HEK293 (cell line): ENCODE results near the gene NLRP6.
A peak's percentile ranks its signal among the peaks of the same experiment; 100 is the strongest.

Experiments
- CTCF ChIA-PET: fragments of 350-600 bp; formaldehyde crosslinking; extraction: SDS; loops from one replicate; lab custom pipeline; 2021; ENCODE audit warnings: antibody characterized with exemption; lab: Yijun Ruan, JAX
- POLR2A ChIA-PET: fragments of 300-600 bp; formaldehyde crosslinking; extraction: SDS; loops from one replicate; lab custom pipeline; 2020; ENCODE audit warnings: antibody characterized with exemption, inconsistent platforms; lab: Yijun Ruan, JAX
- H3K27ac ChIP-seq: fragments of 200-500 bp; sonication (Bioruptor generic); 2 replicates; pipeline ENCODE4 v1.5.1; 2014; ENCODE audit warnings: low read depth, low read length, control low read depth, inconsistent platforms; ENCODE audit errors: extremely low read depth
- H3K36me3 ChIP-seq, 2 experiments: fragments of 200-500 bp in 1 of 2; sonication (Bioruptor generic) in 1 of 2; 1 replicate in 1 of 2; 2 replicates in 1 of 2; pipeline ENCODE4 v1.5.1; 2014 to 2017; ENCODE audit warnings: inconsistent platforms in 2 of 2, low read length in 2 of 2; ENCODE audit not compliant: control insufficient read depth in 2 of 2, insufficient read depth in 1 of 2
- H3K4me1 ChIP-seq: fragments of 200-500 bp; sonication (Bioruptor generic); 2 replicates; pipeline ENCODE4 v1.5.1; 2014; ENCODE audit warnings: mild to moderate bottlenecking, low read length, inconsistent platforms; ENCODE audit not compliant: control insufficient read depth, insufficient read depth
- H3K4me3 ChIP-seq: 2 replicates; pipeline ENCODE4 v1.5.1; 2011; ENCODE audit warnings: low read depth, mild to moderate bottlenecking, control low read depth, low read length, moderate library complexity
- H3K9me3 ChIP-seq: fragments of 200-500 bp; sonication (Bioruptor generic); 2 replicates; pipeline ENCODE4 v1.5.1; 2014; ENCODE audit warnings: low read depth, low read length, inconsistent platforms; ENCODE audit not compliant: control insufficient read depth, insufficient read depth
- IKZF3 ChIP-seq: fragments of 450-650 bp; IDR thresholded peaks from 2 replicates; pipeline ENCODE4 v1.5.0; 2018; ENCODE audit warnings: missing biosample characterization, mild to moderate bottlenecking, missing genetic modification characterization, moderate library complexity
- KLF16 ChIP-seq: fragments of 450-650 bp; formaldehyde crosslinking; IDR thresholded peaks from 2 replicates; pipeline ENCODE4 v1.5.1; 2017; ENCODE audit warnings: missing biosample characterization, missing genetic modification characterization
- PRDM1 ChIP-seq: fragments of 450-650 bp; formaldehyde crosslinking; IDR thresholded peaks from 2 replicates; pipeline ENCODE4; 2016; ENCODE audit warnings: missing biosample characterization, missing genetic modification characterization
- YY2 ChIP-seq: fragments of 450-650 bp; formaldehyde crosslinking; IDR thresholded peaks from 2 replicates; pipeline ENCODE4 v1.5.1; 2016; ENCODE audit warnings: missing biosample characterization, missing genetic modification characterization
- ZBTB48 ChIP-seq: fragments of 450-650 bp; formaldehyde crosslinking; IDR thresholded peaks from 2 replicates; pipeline ENCODE4 v1.5.1; 2016; ENCODE audit warnings: missing biosample characterization, missing genetic modification characterization
- ZFHX2 ChIP-seq: fragments of 450-650 bp; formaldehyde crosslinking; conservative IDR thresholded peaks from 2 replicates; pipeline ENCODE4 v1.5.1; 2016; ENCODE audit warnings: missing biosample characterization, missing genetic modification characterization
- ZNF10 ChIP-seq: fragments of 450-650 bp; formaldehyde crosslinking; IDR thresholded peaks from 2 replicates; pipeline ENCODE4 v1.5.1; 2017; ENCODE audit warnings: missing biosample characterization, missing genetic modification characterization
- ZNF121 ChIP-seq: fragments of 450-650 bp; formaldehyde crosslinking; IDR thresholded peaks from 2 replicates; pipeline ENCODE4 v1.5.1; 2016; ENCODE audit warnings: missing biosample characterization, missing genetic modification characterization
- ZNF133 ChIP-seq: fragments of 450-650 bp; formaldehyde crosslinking; IDR thresholded peaks from 2 replicates; pipeline ENCODE4 v1.5.1; 2016; ENCODE audit warnings: missing biosample characterization, missing genetic modification characterization
- ZNF175 ChIP-seq: fragments of 450-650 bp; formaldehyde crosslinking; IDR thresholded peaks from 2 replicates; pipeline ENCODE4 v1.5.1; 2016; ENCODE audit warnings: missing biosample characterization, missing genetic modification characterization
- ZNF266 ChIP-seq: fragments of 450-650 bp; formaldehyde crosslinking; IDR thresholded peaks from 2 replicates; pipeline ENCODE4 v1.5.1; 2016; ENCODE audit warnings: missing biosample characterization, missing genetic modification characterization, low read depth
- ZNF391 ChIP-seq: fragments of 450-650 bp; formaldehyde crosslinking; IDR thresholded peaks from 2 replicates; pipeline ENCODE4 v1.5.1; 2016; ENCODE audit warnings: low read depth, missing biosample characterization, missing genetic modification characterization, borderline replicate concordance
- ZNF510 ChIP-seq: fragments of 450-650 bp; formaldehyde crosslinking; IDR thresholded peaks from 2 replicates; pipeline ENCODE4 v1.5.1; 2018; ENCODE audit warnings: mild to moderate bottlenecking, missing genetic modification characterization, missing biosample characterization; ENCODE audit not compliant: insufficient replicate concordance
- ZNF585B ChIP-seq: fragments of 450-650 bp; formaldehyde crosslinking; IDR thresholded peaks from 2 replicates; pipeline ENCODE4 v1.5.1; 2016; ENCODE audit warnings: missing biosample characterization, missing genetic modification characterization
- ZNF670 ChIP-seq: fragments of 450-650 bp; formaldehyde crosslinking; IDR thresholded peaks from 2 replicates; pipeline ENCODE4 v1.5.1; 2016; ENCODE audit warnings: missing biosample characterization, missing genetic modification characterization, low read depth
- ZSCAN16 ChIP-seq: fragments of 450-650 bp; formaldehyde crosslinking; IDR thresholded peaks from 2 replicates; pipeline ENCODE4 v1.5.1; 2016; ENCODE audit warnings: missing biosample characterization, missing genetic modification characterization
- TF ChIP-seq, protein P1 (sequence below): fragments of 450-650 bp; formaldehyde crosslinking; IDR thresholded peaks from 2 replicates; pipeline ENCODE4 v1.5.1; 2016; ENCODE audit warnings: missing biosample characterization, missing genetic modification characterization
- TF ChIP-seq, protein P2 (sequence below): fragments of 450-650 bp; formaldehyde crosslinking; IDR thresholded peaks from 2 replicates; pipeline ENCODE4 v1.5.1; 2016; ENCODE audit warnings: missing biosample characterization, missing genetic modification characterization, borderline replicate concordance
- TF ChIP-seq, protein P3 (sequence below): fragments of 450-650 bp; formaldehyde crosslinking; IDR thresholded peaks from 2 replicates; pipeline ENCODE4 v1.5.1; 2016; ENCODE audit warnings: missing biosample characterization, missing genetic modification characterization
- TF ChIP-seq, protein P4 (sequence below): fragments of 450-650 bp; formaldehyde crosslinking; IDR thresholded peaks from 2 replicates; pipeline ENCODE4 v1.5.1; 2016; ENCODE audit warnings: missing biosample characterization, missing genetic modification characterization
- TF ChIP-seq, protein P5 (sequence below): fragments of 450-650 bp; formaldehyde crosslinking; IDR thresholded peaks from 2 replicates; pipeline ENCODE4 v1.5.1; 2016; ENCODE audit warnings: missing biosample characterization, missing genetic modification characterization

Gene NLRP6

DNA sequence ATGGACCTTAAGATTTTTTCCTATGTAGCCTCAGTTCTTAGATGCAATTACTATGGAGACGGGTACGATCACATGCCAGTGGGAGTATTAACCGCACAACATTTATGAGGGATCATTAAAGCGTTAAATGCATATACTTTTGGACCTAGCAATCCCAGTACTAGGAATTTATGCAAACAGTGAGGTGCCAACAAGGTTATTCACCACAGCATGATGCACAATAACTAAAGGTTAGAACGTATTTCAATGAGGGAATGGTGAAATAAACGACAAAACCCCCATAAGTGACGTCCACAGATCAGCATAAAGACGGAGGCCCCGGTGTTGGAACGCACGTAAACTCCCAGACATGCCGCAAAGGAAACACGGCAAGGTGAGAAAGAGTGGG is 42.6 kb upstream of the NLRP6 start (continued):
- TF ChIP-seq, protein P1, sequence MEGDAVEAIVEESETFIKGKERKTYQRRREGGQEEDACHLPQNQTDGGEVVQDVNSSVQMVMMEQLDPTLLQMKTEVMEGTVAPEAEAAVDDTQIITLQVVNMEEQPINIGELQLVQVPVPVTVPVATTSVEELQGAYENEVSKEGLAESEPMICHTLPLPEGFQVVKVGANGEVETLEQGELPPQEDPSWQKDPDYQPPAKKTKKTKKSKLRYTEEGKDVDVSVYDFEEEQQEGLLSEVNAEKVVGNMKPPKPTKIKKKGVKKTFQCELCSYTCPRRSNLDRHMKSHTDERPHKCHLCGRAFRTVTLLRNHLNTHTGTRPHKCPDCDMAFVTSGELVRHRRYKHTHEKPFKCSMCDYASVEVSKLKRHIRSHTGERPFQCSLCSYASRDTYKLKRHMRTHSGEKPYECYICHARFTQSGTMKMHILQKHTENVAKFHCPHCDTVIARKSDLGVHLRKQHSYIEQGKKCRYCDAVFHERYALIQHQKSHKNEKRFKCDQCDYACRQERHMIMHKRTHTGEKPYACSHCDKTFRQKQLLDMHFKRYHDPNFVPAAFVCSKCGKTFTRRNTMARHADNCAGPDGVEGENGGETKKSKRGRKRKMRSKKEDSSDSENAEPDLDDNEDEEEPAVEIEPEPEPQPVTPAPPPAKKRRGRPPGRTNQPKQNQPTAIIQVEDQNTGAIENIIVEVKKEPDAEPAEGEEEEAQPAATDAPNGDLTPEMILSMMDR (tag by site-specific recombination), result no peak

DNA sequence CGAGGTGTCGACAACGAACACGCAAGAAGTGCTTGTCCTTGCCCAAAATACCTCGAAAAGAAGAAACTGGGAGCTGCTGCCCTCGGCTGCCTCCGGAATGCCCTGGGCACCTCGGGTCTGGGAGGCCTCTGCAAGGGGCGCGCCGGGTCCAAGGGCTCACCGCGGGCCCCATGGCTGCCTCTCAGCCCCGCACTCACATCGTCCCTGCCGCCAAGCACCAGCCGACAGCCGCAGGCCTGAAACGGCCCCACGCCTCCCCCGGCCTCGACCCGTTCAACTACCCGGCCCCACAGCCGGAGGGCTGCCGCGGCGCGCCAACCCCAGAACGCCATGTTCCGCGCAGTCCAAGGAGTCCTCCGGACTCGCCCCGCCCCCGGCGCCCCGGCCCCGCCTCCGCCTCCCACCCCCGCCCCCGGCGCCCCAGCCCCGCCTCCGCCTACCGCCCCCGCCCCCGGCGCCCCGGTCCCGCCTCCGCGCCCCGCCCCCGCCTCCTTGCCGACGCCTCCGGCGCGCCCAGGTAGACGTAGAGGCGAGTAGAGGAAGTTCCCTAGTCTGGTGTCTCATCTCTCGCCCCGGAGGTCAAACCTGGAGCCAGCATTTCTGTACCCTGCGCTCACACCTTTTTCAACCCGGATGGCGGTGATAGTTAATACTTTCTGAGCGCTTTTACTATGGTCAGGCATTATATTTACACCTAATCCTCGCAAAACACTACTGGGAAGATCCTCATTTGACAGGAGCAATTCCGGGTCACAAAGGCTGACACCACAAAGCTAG is 42.0 kb upstream of the NLRP6 start, which contains the start of gene SIRT3:
Gene SIRT3, minus strand, starts transcription at position 346 of the 777 bp plus-strand sequence. Its CDS starts 14 bp downstream, at position 332.
- POLR2A ChIA-PET, result interaction anchor here (1.8 to 3.5 kb wide), 2 partner anchors 29 kb away, joined by 13 to 16 read pairs; partner anchors contain the start of genes BET1L and RIC8A
- peak within 1 kb of the TSS; percentile 36; the same call in 1 of the 2 replicates for H3K27ac ChIP-seq
- TF ChIP-seq PRDM1 (tag by site-specific recombination) (no peak), ZNF266 (tag by site-specific recombination) (no peak), ZNF670 (no peak), ZSCAN16 (tag by site-specific recombination) (no peak), ZNF391 (no peak), ZNF510 (tag by site-specific recombination) (no peak), ZNF133 (tag by site-specific recombination) (no peak), ZNF121 (tag by site-specific recombination) (no peak), ZNF10 (tag by site-specific recombination) (no peak), KLF16 (tag by site-specific recombination) (no peak), ZNF175 (tag by site-specific recombination) (no peak), IKZF3 (tag by site-specific recombination) (no peak), ZNF585B (tag by site-specific recombination) (peak; percentile 15; the same call in 1 of the 2 replicates), ZFHX2 (tag by site-specific recombination) (no peak; the same call in 1 of the 2 replicates), YY2 (tag by site-specific recombination) (no peak), ZBTB48 (peak; percentile 69; the same call in 1 of the 2 replicates)
- TF ChIP-seq, protein P2, sequence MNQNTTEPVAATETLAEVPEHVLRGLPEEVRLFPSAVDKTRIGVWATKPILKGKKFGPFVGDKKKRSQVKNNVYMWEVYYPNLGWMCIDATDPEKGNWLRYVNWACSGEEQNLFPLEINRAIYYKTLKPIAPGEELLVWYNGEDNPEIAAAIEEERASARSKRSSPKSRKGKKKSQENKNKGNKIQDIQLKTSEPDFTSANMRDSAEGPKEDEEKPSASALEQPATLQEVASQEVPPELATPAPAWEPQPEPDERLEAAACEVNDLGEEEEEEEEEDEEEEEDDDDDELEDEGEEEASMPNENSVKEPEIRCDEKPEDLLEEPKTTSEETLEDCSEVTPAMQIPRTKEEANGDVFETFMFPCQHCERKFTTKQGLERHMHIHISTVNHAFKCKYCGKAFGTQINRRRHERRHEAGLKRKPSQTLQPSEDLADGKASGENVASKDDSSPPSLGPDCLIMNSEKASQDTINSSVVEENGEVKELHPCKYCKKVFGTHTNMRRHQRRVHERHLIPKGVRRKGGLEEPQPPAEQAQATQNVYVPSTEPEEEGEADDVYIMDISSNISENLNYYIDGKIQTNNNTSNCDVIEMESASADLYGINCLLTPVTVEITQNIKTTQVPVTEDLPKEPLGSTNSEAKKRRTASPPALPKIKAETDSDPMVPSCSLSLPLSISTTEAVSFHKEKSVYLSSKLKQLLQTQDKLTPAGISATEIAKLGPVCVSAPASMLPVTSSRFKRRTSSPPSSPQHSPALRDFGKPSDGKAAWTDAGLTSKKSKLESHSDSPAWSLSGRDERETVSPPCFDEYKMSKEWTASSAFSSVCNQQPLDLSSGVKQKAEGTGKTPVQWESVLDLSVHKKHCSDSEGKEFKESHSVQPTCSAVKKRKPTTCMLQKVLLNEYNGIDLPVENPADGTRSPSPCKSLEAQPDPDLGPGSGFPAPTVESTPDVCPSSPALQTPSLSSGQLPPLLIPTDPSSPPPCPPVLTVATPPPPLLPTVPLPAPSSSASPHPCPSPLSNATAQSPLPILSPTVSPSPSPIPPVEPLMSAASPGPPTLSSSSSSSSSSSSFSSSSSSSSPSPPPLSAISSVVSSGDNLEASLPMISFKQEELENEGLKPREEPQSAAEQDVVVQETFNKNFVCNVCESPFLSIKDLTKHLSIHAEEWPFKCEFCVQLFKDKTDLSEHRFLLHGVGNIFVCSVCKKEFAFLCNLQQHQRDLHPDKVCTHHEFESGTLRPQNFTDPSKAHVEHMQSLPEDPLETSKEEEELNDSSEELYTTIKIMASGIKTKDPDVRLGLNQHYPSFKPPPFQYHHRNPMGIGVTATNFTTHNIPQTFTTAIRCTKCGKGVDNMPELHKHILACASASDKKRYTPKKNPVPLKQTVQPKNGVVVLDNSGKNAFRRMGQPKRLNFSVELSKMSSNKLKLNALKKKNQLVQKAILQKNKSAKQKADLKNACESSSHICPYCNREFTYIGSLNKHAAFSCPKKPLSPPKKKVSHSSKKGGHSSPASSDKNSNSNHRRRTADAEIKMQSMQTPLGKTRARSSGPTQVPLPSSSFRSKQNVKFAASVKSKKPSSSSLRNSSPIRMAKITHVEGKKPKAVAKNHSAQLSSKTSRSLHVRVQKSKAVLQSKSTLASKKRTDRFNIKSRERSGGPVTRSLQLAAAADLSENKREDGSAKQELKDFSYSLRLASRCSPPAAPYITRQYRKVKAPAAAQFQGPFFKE (tag by site-specific recombination), result no peak
- TF ChIP-seq, protein P3, sequence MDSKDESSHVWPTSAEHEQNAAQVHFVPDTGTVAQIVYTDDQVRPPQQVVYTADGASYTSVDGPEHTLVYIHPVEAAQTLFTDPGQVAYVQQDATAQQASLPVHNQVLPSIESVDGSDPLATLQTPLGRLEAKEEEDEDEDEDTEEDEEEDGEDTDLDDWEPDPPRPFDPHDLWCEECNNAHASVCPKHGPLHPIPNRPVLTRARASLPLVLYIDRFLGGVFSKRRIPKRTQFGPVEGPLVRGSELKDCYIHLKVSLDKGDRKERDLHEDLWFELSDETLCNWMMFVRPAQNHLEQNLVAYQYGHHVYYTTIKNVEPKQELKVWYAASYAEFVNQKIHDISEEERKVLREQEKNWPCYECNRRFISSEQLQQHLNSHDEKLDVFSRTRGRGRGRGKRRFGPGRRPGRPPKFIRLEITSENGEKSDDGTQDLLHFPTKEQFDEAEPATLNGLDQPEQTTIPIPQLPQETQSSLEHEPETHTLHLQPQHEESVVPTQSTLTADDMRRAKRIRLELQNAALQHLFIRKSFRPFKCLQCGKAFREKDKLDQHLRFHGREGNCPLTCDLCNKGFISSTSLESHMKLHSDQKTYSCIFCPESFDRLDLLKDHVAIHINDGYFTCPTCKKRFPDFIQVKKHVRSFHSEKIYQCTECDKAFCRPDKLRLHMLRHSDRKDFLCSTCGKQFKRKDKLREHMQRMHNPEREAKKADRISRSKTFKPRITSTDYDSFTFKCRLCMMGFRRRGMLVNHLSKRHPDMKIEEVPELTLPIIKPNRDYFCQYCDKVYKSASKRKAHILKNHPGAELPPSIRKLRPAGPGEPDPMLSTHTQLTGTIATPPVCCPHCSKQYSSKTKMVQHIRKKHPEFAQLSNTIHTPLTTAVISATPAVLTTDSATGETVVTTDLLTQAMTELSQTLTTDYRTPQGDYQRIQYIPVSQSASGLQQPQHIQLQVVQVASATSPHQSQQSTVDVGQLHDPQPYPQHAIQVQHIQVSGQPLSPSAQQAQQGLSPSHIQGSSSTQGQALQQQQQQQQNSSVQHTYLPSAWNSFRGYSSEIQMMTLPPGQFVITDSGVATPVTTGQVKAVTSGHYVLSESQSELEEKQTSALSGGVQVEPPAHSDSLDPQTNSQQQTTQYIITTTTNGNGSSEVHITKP, result 0 out of 2 replicates have a peak, but pooled peaks have one; percentile 30
- TF ChIP-seq, protein P4, sequence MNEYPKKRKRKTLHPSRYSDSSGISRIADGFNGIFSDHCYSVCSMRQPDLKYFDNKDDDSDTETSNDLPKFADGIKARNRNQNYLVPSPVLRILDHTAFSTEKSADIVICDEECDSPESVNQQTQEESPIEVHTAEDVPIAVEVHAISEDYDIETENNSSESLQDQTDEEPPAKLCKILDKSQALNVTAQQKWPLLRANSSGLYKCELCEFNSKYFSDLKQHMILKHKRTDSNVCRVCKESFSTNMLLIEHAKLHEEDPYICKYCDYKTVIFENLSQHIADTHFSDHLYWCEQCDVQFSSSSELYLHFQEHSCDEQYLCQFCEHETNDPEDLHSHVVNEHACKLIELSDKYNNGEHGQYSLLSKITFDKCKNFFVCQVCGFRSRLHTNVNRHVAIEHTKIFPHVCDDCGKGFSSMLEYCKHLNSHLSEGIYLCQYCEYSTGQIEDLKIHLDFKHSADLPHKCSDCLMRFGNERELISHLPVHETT (tag by site-specific recombination), result no peak
- TF ChIP-seq, protein P5, sequence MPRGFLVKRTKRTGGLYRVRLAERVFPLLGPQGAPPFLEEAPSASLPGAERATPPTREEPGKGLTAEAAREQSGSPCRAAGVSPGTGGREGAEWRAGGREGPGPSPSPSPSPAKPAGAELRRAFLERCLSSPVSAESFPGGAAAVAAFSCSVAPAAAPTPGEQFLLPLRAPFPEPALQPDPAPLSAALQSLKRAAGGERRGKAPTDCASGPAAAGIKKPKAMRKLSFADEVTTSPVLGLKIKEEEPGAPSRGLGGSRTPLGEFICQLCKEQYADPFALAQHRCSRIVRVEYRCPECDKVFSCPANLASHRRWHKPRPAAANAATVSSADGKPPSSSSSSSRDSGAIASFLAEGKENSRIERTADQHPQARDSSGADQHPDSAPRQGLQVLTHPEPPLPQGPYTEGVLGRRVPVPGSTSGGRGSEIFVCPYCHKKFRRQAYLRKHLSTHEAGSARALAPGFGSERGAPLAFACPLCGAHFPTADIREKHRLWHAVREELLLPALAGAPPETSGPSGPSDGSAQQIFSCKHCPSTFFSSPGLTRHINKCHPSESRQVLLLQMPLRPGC, result no peak

More for the DNA sequence above, 42.0 kb upstream of the NLRP6 start, which contains the start of gene SIRT3:
- CTCF ChIA-PET, result interaction anchor here (1.4 to 3.4 kb wide), 2 partner anchors 15 to 212 kb away, joined by 6 to 35 read pairs; no protein-coding TSS in a partner anchor
- H3K4me3 ChIP-seq, result peak within 1 kb of the TSS; percentile 93
- H3K36me3 ChIP-seq, result peaks cover 0 to 31% of the 10 kb centered on the region in 2 experiments; a peak in 1 of 3 replicates
- H3K4me1 ChIP-seq, result no peaks in the 10 kb centered on the region
- no peaks in the 10 kb centered on the region for H3K9me3 ChIP-seq
